ENCODE data around the gene CABP1.
"Not testable (repeated sequence)": the region's sequence is repeated elsewhere in the genome, so short reads cannot be mapped to it uniquely, and the experiment has no call there.

The CABP1 gene

DNA sequence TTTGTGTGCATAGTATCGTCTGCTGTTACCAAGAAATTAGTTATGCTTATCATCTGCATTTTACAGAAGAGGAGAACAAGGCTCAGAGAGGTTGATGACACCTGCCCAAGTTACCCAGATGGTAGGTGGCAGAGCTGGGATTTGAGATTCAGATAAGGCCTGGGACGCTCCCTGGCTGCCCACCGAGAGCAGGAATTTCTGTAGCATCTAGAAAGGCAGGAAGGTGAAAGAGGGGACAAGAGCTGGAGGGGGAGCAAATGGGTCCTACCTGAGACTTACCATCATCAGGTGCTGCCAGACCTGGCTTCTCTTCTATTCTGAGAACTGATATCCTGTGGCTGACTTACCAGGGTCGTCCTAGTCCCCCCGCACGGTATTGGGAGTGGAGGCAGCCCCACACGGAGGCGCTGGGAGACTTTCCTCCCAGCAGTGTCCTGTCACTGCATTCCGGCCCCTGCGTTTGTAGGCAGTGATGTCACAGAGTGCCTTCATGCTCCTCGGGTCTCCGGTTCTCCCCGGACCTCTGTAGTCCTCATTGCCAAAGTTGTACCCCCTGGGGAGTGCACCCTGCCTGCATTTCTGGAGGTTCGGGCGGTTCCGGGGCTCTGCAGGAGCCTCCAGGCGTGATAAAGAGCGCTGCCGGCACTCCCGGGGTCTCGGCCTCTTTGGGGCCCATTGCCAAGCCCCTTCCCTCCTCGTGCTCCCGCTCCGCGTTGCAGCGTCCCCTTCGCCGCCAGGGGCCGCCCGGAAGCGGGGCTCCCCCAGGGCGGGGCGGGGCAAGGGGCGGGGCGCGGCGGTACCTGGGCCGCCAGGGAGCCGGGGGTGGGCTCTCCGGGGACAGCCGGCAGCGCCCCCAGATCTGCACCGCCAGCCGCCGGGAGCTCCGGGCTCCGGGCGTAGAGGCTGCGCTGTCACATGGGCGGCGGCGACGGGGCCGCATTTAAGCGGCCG, at the start of gene CABP1:
TSS of gene CABP1 (plus strand) at position 856 of the 951 bp plus-strand sequence. CDS start at position 916, 60 bp downstream.
- no peak for DNase-seq (ENCODE audit: low read depth)
- H3K4me3 ChIP-seq (ENCODE audit: low read depth, low read length): peak within 1 kb of the TSS; percentile 32

DNA sequence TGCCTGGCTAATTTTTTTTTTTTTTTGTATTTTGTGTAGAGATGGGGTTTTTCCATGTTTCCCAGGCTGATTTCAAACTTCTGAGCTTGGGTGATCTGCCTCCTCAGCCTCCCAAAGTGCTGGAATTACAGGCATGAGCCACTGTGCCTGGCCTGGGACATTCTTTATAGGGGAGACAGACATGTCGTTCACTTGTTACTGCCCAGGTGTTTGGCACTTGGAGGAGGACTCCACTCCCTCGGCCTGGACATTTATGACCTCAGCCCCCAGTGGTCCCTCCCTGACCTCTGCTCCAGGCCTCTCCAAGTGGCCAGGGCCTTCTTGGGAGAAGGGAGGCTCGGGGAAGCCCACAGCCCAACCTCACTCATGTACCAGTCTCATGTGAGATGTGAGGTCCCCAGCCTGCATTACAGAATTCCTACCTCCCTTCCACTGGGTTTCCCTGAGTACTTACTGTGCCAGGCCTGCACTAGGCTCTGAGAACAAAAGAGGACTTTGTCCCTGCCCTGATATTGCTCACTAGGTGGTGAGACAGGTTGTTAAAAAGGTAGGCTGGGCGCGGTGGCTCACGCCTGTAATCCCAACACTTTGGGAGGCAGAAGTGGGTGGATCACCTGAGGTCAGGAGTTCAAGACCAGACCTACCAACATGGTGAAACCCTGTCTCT, 49.6 kb upstream of the CABP1 start:
- no peak overlapping the region for H3K4me3 ChIP-seq (ENCODE audit: low read depth, low read length)
- no peak for DNase-seq (ENCODE audit: low read depth)

DNA sequence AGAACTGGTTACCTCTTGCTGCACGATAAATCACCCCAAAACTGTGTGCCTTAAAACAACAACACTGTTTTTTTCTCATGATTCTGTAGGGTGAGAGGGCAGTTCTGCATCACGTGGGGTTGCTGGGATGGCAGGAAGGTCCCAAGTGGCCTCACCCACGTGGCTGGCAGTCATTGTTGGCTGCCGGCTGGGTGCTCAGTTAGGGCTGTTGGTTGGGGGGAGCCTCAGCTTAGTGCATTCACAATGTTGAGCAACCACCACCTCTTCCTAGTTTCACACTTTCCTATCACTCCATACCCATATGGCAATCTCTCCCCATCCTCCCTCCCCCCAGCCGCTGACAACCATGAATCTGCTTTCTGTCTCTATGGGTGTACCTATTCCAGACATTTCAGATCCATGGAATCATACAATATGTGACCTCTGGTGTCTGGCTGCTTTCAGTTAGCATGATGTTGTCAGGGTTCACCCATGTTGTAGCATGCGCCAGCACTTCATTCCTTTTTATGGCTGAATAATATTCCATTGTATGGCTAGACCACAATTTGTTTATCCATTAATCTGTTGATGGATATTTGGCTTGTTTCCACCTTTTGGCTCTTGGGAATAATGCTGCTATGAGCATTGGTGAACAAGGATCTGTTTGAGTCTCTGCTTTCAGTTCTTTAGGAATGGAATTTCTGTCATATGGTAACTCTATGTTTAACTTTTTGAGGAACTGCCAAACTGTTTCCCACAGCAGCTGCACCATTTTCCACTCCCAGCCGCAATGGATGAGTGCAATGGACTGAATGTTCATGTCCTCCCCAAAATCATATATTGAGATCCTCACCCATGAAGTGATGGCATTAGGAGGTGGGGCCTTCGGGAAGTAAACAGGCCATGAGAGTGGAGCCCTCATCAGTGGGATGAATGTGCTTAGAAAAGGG, 48.0 kb upstream of the CABP1 start:
- no peak for DNase-seq (ENCODE audit: low read depth)

DNA sequence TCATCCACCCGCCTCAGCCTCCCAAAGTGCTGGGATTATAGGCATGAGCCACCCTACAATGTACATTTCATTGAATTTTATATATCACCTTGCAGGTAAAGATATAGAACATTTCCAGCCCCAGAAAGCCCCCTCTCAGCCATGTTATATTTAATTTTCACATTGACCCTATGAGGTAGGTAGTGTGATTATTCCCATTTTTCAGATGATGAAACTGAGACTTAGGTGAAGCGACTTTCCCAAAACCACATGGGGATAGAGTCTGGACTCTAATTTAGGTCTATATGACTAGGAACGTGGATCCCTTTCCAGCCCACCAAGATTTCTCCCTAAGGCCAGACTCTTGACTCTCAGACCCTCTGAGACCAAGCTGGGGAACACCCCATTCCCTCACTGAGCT, 43.5 kb upstream of the CABP1 start:
- no peak for DNase-seq (ENCODE audit: low read depth)
- H3K4me3 ChIP-seq (ENCODE audit: low read depth, low read length): no peak overlapping the region

More for the DNA sequence above, 48.0 kb upstream of the CABP1 start:
- no peak overlapping the region for H3K4me3 ChIP-seq (ENCODE audit: low read depth, low read length)

DNA sequence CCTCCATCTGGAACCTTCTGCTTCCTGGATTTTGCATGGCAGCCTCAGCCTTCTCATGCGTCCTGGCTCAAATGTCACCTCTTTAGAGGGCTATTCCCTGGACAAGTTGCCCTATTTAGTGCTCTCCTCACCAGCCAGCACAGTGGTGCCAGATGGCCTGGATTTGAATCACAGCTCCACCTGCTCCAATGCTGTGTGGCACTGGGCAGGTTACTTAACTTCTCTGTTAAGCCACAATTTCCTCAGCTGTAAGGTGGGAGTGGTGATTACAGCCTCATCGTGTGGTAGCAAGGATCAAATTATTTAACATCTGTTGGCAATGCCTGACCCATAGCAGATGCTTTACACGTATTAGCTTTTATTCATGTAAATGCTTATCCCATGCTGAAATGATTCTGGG, 42.6 kb upstream of the CABP1 start:
- no peak for DNase-seq (ENCODE audit: low read depth)
- H3K4me3 ChIP-seq (ENCODE audit: low read depth, low read length): no peak overlapping the region

DNA sequence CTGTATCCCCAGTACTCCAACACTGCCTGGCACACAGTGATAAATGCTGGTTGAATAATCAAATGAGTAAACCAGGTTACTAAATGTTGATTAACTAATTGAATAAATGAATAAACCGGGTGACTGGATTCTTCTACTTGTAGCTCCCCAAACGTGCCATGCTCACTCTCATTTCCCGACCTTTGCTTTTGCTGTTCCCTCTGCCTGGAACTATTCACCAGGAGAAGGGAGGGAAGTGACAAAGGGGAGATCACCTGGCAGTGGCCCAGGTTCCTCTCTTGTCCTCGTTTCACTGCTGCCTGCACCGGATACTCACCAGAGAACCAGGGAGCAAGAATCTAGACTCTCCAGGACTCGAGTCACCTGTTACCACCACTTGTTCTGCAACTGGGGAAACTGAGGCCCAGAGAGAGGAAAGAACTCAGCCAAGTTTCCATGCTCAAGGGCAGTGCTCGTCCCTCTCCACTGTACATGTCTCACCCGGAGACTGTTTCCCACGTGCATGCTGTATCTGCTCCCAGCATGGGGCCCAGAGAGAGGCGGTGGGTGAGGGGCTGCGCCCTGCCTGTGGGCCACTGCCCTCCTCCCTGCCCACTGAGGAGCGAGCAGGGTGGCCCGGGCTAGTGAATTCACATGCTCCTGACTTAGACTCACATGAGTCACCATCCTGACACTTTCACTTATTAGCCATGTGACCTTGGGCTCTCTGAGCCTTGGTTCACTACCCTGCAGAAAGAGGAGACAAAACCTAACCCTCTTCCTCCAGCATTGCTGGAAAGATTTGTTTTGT, 41.6 kb upstream of the CABP1 start:
- no peak overlapping the region for H3K4me3 ChIP-seq (ENCODE audit: low read depth, low read length)
- DNase-seq (ENCODE audit: low read depth): no peak

DNA sequence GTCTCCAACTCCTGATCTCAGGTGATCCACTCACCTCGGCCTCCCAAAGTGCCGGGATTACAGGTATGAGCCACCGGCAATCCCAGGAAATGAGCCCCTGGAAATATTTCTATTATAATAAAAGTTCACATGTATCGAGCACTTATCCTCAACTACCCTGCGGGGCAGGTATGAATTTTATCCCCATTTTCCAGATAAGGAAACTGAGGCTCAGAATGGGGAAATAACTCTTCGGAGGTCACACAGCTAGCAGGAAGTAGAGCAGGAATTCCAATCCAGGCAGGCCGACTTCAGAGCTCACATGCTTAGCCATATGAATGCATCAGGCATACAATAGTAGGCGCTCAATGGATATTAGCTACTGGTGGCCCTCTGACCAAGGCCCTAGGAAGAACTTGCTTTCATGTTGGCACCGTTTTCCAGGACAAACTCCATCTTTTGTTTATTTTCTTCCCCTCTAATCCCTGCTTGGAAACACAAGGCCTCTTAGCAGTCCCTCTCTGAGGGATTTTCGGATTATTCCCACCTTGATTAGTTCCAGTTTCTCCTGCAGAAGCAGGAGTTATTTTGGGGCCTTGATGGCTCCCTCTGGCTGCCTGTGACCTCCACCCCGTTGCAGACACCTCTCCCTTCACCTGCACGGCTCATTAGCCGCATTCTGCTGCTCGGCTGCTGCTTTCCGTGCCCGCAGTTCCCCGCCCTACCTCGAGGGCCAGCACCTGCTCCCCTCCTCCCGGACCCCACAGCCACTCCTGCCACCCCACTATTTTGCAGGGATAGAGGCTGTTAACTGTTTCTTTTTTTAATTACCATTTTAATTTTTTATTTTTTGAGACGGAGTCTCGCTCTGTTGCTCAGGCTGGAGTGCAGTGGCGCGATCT, 40.5 kb upstream of the CABP1 start:
- DNase-seq (ENCODE audit: low read depth): no peak

DNA sequence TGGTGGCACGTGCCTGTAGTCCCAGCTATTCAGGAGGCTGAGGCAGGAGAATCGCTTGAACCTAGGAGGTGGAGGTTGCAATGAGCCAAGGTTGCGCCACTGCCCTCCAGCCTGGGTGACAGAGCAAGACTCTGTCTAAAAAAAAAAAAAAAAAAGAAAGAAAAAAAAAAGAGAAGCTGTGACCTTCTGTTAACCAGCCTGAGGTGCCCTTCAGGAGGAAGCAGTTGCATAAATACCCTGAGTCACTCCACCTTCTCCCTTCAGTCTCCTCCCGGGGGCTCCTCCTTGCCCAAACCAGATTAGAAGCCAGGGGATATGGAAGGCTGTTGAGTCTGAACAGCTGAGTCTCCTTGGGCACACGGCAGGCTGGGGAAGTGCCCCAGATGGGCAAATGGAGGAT, 38.0 kb upstream of the CABP1 start:
- not testable (repeated sequence) for H3K4me3 ChIP-seq (ENCODE audit: low read depth, low read length); DNase-seq (ENCODE audit: low read depth)

More for the DNA sequence above, 40.5 kb upstream of the CABP1 start:
- H3K4me3 ChIP-seq (ENCODE audit: low read depth, low read length): no peak overlapping the region

DNA sequence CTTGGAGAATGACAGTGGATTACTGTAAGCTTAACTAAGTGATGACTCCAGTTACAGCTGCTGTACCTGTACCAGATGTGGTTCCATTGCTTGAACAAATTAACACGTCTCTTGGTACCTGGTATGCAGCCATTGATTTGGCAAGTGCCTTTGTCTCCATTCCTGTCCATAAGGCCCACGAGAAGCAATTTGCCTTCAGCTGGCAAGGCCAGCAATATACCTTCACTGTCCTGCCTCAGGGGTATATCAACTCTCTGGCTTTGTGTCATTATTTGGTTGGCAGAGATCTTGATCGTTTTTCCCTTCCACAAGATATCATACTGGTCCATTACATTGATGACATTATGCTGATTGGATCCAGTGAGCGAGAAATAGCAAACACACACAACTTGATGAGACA, 29.9 kb upstream of the CABP1 start:
- no peak for DNase-seq (ENCODE audit: low read depth)
- no peak overlapping the region for H3K4me3 ChIP-seq (ENCODE audit: low read depth, low read length)

DNA sequence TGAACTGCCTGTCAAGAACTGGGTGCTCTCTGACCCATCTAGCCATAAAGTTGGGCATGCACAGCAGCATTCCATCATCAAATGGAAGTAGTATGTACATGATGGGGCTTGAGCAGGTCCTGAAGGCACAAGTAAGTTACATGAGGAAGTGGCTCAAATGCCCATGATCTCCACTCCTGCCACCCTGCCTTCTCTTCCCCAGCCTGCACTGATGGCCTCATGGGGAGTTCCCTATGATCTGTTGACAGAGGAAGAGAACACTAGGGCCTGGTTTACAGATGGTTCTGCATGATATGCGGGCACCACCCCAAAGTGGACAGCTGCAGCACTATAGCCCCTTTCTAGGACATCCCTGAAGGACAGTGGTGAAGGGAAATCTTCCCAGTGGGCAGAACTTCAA, 28.9 kb upstream of the CABP1 start:
- DNase-seq (ENCODE audit: low read depth): not testable (repeated sequence)

DNA sequence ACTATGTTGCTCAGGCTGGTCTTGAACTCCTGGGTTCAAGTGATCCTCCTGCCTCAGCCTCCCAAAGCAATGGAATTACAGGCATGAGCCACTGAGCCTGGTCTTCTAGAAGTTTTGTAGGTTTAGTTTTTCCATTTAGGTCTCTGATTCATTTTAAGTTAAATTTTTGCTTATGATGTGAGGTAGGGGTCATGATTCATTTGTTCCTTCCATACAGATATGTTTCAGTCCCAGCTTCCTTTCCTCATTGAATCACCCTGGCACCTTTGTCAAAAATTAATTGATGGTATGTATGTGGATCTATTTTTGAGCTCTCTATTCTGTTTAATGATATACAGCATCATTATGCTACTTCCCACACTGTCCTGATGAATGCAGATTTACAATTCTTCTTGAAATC, 25.6 kb upstream of the CABP1 start:
- DNase-seq (ENCODE audit: low read depth): no peak
- no peak overlapping the region for H3K4me3 ChIP-seq (ENCODE audit: low read depth, low read length)

More for the DNA sequence above, 28.9 kb upstream of the CABP1 start:
- not testable (repeated sequence) for H3K4me3 ChIP-seq (ENCODE audit: low read depth, low read length)

DNA sequence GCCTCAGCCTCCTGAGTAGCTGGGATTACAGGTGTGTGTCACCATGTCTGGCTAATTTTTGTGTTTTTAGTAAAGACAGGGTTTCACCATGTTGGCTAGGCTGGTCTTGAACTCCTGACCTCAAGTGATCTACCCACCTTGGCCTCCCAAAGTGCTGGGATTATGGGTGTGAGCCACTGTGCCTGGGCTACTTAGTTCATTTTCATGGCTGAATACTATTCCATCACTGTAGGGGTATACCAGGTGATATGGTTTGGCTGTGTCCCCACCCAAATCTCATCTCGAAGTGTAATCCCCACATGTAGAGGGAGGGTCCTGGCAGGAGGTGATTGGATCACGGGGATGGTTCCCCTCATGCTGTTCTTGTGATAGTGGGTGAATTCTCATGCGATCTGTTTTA, 23.2 kb upstream of the CABP1 start:
- DNase-seq (ENCODE audit: low read depth); H3K4me3 ChIP-seq (ENCODE audit: low read depth, low read length): not testable (repeated sequence)

DNA sequence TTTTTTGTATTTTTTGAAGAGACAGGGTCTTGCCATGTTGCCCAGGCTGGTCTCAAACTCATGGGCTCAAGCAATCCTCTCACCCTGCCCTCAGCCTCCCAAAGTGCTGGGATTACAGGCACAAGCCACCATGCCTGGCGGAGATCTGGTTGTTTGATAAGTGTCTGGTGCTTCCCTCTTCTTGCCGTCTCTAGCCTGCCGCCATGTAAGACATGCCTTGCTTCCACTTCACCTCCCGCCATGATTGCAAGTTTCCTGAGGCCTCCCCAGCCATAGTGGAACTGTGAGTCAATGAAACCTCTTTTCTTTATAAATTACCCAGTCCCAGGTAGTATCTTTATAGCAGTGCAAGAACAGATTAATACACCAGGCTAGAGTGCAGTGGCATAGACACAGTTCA, 22.7 kb upstream of the CABP1 start:
- DNase-seq (ENCODE audit: low read depth); H3K4me3 ChIP-seq (ENCODE audit: low read depth, low read length): not testable (repeated sequence)

DNA sequence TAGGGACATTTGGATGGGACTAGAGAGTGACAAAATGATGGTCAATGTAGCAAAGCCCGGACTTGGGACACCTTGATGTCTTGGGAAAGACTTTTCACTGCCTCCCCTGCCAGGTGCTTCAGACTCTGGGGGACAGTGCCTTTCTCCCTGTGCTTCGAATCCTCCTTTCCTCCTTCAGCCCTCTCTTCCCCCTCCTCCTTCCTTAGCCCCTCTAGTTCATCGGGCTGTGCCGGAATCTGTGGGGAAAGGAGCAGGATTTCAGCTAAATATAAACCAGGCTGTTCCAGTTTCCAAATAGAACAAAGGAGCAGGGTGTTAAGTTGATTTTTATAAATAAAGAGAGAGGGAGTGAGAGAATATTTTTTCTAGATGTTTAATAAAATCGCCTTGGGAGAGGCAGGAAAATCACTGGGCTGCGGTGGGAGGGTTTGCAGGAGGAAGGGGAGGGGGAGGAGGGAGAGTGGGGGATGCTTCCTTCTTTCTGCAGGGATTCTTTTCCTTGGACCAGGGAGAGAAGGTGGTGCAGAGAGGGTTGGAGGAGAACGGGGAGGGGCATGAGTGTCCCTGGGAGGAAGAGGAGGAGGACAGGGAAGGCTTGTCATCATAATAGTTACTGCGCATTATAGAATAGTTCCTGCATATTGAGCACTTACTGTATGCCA, 21.3 kb upstream of the CABP1 start:
- no peak overlapping the region for H3K4me3 ChIP-seq (ENCODE audit: low read depth, low read length)

DNA sequence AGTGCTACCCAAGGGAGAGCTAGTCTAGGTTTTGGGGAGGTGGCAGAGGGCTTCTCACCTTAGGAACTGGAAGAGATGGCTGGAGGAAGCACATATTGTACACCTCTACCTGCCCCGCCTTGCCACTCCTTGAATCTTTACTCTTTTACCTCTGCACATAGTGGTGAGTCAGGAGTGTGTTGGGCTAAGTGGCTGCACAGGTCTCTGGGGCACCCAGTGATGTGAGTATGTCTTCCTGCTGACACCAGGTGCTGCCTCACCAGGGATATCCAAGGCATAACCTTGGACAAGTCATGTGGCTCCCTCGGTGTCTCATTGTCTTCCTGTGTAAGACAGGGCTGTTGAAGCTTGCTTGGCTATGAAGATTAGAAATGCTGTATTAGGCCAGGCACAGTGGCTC, 19.8 kb upstream of the CABP1 start:
- no peak for DNase-seq (ENCODE audit: low read depth)
- H3K4me3 ChIP-seq (ENCODE audit: low read depth, low read length): no peak overlapping the region

More for the DNA sequence above, 21.3 kb upstream of the CABP1 start:
- DNase-seq (ENCODE audit: low read depth): no peak

DNA sequence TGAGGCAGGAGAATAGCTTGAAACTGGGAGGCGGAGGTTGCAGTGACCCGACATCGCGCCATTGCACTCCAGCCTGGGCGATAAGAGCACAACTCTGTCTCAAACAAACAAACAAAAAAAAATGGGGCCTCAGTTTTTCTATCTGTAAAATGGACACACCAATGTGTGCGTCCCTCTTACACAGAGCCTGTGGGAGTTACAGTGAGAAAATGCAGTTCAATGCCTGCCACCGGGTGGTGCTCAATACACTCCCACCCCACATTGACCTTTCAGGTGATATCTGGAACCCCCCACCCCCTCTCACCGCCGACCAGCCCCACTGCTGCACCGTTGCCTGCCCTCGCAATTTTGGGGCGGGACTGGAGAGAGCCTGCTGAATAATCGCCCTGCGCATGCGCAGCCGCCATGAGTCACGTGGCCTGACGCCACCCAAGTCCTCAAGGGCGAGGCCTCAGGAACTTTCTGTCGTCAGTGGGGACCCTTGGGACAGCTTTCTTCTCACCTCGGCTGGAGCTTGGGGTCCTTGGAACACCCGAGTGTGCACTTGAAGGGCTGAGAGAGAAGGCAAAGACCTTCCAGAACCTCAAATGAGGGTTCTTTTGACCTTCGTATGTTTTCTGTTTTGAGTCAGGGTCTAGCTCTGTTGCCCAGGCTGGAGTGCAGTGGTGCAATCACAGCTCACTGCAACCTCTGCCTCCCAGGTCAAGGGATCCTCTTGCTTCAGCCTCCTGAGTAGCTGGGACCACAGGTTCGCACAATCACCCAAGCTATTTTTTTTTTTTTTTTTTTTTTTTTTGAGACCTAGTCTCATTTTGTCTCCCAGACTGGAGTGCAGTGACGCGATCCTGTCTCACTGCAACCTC, 14.6 kb upstream of the CABP1 start:
- no peak overlapping the region for H3K4me3 ChIP-seq (ENCODE audit: low read depth, low read length)
- DNase-seq (ENCODE audit: low read depth): no peak

DNA sequence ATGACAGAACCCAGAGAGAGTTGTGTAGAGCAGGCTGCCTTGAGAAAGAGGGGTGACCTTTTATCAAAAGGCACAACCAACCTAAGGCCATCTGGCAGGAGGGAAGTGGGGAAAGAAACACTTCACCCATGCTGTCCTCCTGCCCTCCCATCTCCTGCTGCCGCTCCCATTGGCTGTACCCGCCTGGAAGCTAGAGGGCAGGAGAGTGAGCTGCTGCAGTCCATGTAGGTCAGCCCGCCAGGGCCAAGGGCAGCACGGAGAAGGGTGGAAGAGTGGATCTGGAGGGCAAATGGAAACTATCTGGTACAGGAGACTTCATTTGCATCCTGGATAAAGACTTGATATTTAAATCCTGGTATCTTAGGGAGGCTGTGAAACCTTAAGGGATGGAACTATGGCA, 11.5 kb upstream of the CABP1 start:
- DNase-seq (ENCODE audit: low read depth): no peak
- H3K4me3 ChIP-seq (ENCODE audit: low read depth, low read length): no peak overlapping the region
